Ovary (tissue), 9 donors: ENCODE data around the gene COL6A3. TPM values are rescaled to one million over a fixed set of nuclear protein-coding genes. Genes with fewer than 3 reads are reported as not detected.

ENCODE experiments used
- DNase-seq, 5 donors: peaks; one replicate each; pipeline ENCODE4 v3.0.0-alpha.2; 2019 to 2020
- H3K27ac ChIP-seq, 2 donors: fragments of 200-600 bp; one replicate each; pipeline versions ENCODE4 v1.5.1 to v1.8.0; 2019 to 2022
- H3K27me3 ChIP-seq: fragments of 200-600 bp; one replicate; pipeline ENCODE4 v1.8.0; 2022
- H3K36me3 ChIP-seq: fragments of 200-600 bp; sonication (generic); one replicate; pipeline ENCODE4 v1.5.1; 2019
- H3K4me1 ChIP-seq: one replicate; pipeline ENCODE4 v1.8.1; 2013; ENCODE audit warnings: mild to moderate bottlenecking, moderate library complexity; ENCODE audit not compliant: insufficient read depth
- H3K4me3 ChIP-seq: fragments of 200-600 bp; sonication (generic); one replicate; pipeline ENCODE4 v1.5.1; 2017
- H3K9me3 ChIP-seq, 2 donors: fragments of 200-600 bp in 1 of 2; sonication (generic) in 1 of 2; one replicate each; pipeline versions ENCODE4 v1.5.1 to v1.8.1; 2013 to 2019; ENCODE audit warnings: mild to moderate bottlenecking in 1 of 2, moderate library complexity in 1 of 2
- EP300 ChIP-seq: sonication (generic); formaldehyde crosslinking; IDR thresholded peaks from one replicate; pipeline ENCODE4 v1.6.1; 2017; ENCODE audit warnings: antibody characterized with exemption
- POLR2A ChIP-seq: fragments of 450-650 bp; IDR thresholded peaks from one replicate; pipeline ENCODE4 v1.6.1; 2017; ENCODE audit warnings: antibody characterized with exemption, mild to moderate bottlenecking, moderate library complexity
- WGBS, 3 donors: extraction: QIAGEN DNeasy Blood & Tissue Kit in 1 of 3; methylation state at CpG; one replicate each; pipeline versions ENCODE4 v1.1.5 to v1.1.7; 2013 to 2017; 5-methylcytosine and 5-hydroxymethylcytosine counted together
- intact Hi-C, 4 donors: fragments of 100-400 bp; cut with DNase I; formaldehyde crosslinking; loops; one replicate each; pipeline versions ENCODE4 v1.11.0 to v1.15.1; 2022 to 2023
- polyA plus RNA-seq, 2 donors: library from polyadenylated mRNA; stranded (reverse); fragments of 200-250 nt in 1 of 2; fragments of 350-450 nt in 1 of 2; fragmentation: Illumina TruSeq in 1 of 2; extraction: RNeasy Lipid Tissue Mini Kit (QIAGEN cat#74804) in 1 of 2; gene quantifications; one replicate each; pipeline ENCODE4 v1.2.3, GENCODE V29; 2013 to 2014
- total RNA-seq, 7 donors: library from RNA; depleted of rRNA in 2 of 7; stranded (reverse); fragments of >200 nt in 2 of 7; fragmentation: NEBNext Ultra II Directional in 3 of 7; extraction: Animal tissue kit (Norgen Biotek cat#: 25700) in 3 of 7; gene quantifications; one replicate each; pipeline versions ENCODE4 v1.1.0 to v1.2.4, GENCODE V29; 2016 to 2023
- TF ChIP-seq, protein P1 (sequence below), 3 donors: fragments of 450-650 bp in 2 of 3; fragments of 200-600 bp in 1 of 3; IDR thresholded peaks; one replicate each; pipeline versions ENCODE4 v1.5.1 to v1.8.0; 2016 to 2022; ENCODE audit warnings: antibody characterized with exemption in 3 of 3, mild to moderate bottlenecking in 1 of 3
- donor health status: DM: no; HTN: no; CAD: no; lungs with moderate emphysema.
- donor health status: DM: no; HTN: no; CAD: no.
- donor health status: Bipolar disorder and iron deficiency.
- donor health status: DM: yes; HTN: yes; CAD: no.
- donor health status: DM: no; HTN: no; CAD: no.
- donor health status: DM: yes; HTN: yes; CAD: no.

The COL6A3 gene
- total and polyA plus RNA-seq, 9 donors, result 105 to 520 (median 378) TPM

DNA sequence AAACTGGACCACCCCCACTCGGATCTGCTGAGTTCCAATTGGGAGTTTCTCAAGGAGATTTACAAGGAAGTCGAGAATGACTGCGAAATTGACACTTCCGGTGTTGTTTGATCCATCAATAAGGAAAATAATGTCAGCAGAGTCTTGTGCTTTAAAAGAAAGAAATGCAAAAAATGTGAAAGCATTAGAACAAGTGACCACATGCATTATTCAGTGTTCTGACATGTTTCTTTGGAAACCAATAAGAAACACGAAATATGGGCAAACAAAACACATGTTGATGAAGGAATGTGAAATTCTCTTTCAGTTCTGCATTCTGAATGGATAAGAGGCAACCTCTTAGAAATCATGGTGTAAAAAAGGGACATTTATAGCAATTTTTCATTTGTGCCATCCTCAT, 25.9 kb downstream of the COL6A3 start:
- Histone ChIP-seq H3K27me3 (no peaks in the 10 kb centered on the region), H3K27ac (no peak overlapping the region), H3K4me3 (no peak overlapping the region), H3K4me1 (peaks cover 3% of the 10 kb centered on the region), H3K36me3 (no peaks in the 10 kb centered on the region), H3K9me3 (no peaks in the 10 kb centered on the region)
- TF ChIP-seq, protein P1, sequence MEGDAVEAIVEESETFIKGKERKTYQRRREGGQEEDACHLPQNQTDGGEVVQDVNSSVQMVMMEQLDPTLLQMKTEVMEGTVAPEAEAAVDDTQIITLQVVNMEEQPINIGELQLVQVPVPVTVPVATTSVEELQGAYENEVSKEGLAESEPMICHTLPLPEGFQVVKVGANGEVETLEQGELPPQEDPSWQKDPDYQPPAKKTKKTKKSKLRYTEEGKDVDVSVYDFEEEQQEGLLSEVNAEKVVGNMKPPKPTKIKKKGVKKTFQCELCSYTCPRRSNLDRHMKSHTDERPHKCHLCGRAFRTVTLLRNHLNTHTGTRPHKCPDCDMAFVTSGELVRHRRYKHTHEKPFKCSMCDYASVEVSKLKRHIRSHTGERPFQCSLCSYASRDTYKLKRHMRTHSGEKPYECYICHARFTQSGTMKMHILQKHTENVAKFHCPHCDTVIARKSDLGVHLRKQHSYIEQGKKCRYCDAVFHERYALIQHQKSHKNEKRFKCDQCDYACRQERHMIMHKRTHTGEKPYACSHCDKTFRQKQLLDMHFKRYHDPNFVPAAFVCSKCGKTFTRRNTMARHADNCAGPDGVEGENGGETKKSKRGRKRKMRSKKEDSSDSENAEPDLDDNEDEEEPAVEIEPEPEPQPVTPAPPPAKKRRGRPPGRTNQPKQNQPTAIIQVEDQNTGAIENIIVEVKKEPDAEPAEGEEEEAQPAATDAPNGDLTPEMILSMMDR (IDR thresholded peaks at IDR 0.05), result no peak
- TF ChIP-seq EP300 (no peak), POLR2A (no peak)
- intact Hi-C loops, result no loop called here
- DNase-seq, result no peak
- WGBS, 3 donors, result 89 to 93% (median 89%) methylated on average over 5 of the region's 5 CpGs

DNA sequence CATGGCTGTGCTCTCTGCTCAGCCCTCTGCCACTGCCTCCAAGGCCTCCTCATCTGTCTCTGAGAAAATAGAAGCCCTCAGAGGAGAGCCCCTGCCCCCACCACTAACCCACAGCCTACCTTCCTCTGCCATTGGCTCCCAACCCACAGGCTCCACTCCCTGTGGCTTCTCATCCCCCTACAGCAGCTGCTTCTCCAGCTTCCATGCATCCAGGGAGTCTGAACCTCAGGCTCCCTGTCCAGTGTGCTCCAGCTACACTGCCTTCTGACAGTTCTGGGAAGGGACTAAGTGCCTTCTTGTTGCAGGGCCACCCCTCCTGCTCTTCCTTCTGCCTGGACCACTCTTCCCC, 29.3 kb downstream of the COL6A3 start:
- Histone ChIP-seq H3K27ac (no peak overlapping the region), H3K4me1 (peaks cover 3% of the 10 kb centered on the region), H3K9me3 (no peaks in the 10 kb centered on the region), H3K27me3 (no peaks in the 10 kb centered on the region), H3K4me3 (no peak overlapping the region), H3K36me3 (no peaks in the 10 kb centered on the region)
- TF ChIP-seq EP300 (no peak), POLR2A (no peak)
- TF ChIP-seq, protein P1 (IDR thresholded peaks at IDR 0.05), result no peak
- no peak for DNase-seq
- intact Hi-C loops, result no loop called here

DNA sequence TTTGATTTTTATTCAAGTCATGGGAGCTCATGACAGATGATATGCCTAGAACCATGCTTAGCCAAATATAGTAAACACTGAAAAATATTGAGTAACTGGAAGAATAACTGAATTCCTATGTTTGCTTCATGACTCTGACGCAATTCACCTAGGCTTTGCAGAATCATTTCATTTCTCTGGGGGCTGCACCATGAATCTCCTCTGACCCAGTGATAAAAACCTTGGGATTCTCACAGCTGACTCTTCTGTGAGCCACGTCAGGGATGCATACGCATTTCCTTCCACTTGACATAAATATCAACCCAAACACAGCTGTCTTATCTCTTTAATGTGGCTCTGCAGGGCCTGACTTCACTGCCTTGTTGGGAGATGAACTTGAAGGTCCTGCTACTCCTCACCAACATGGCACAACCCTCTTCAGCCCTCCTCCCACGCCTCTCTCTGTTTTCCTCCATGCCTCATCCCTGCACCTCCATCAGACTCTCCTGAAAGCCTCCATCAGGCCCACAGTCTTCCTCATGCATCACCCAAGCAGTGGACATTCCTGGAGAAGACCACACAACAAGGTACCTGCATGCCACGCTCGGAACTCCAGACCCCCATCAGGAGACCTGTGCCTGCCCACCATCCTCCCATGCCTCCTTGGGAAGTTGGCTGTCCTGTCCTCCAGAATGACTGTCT, 29.8 kb downstream of the COL6A3 start:
- H3K27ac ChIP-seq, result no peak overlapping the region
- intact Hi-C loops, result no loop called here

DNA sequence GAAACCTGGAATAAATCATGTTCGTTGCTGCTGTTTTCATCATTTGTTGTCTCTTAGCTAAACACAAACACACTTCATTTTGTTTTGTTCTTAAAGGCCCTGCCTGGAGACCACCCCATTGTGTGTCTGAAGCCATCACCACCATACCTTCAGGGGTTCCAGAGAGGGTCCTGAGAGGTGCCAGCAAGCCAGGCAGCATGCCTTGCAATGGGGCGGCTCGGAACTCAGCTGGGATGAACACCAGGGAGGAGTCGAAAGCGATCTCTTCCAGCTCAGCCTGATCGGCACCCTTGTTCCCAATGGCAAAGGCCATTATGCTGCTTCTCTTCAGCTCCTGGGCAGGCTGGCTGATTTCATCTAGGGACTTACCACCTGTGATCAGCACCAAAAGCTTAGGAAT, 33.2 kb downstream of the COL6A3 start:
- intact Hi-C loops, result no loop called here
- no peak overlapping the region for H3K27ac ChIP-seq
- H3K4me3 ChIP-seq, result no peak overlapping the region
- WGBS, 3 donors, result 87 to 92% (median 90%) methylated on average over 6 of the region's 6 CpGs
- H3K36me3 ChIP-seq, result no peaks in the 10 kb centered on the region
- peaks cover 3% of the 10 kb centered on the region for H3K4me1 ChIP-seq
- no peaks in the 10 kb centered on the region for H3K9me3 ChIP-seq
- DNase-seq, result no peak
- TF ChIP-seq, protein P1 (IDR thresholded peaks at IDR 0.05), result no peak
- TF ChIP-seq EP300 (no peak), POLR2A (no peak)
- H3K27me3 ChIP-seq, result no peaks in the 10 kb centered on the region

More for the DNA sequence above, 29.8 kb downstream of the COL6A3 start:
- Histone ChIP-seq H3K36me3 (no peaks in the 10 kb centered on the region), H3K4me3 (no peak overlapping the region), H3K27me3 (no peaks in the 10 kb centered on the region), H3K9me3 (no peaks in the 10 kb centered on the region), H3K4me1 (peaks cover 3% of the 10 kb centered on the region)
- WGBS, 3 donors, result 76 to 82% (median 78%) methylated on average over 6 of the region's 6 CpGs
- no peak for DNase-seq
- TF ChIP-seq EP300 (no peak), POLR2A (no peak)
- TF ChIP-seq, protein P1 (IDR thresholded peaks at IDR 0.05), result no peak
